H1 (cell line): ENCODE results near the gene KRT77. TPM values are rescaled to one million over a fixed set of nuclear protein-coding genes. Genes with fewer than 3 reads are reported as not detected.

Source experiments
- CTCF ChIA-PET: fragments of 300-600 bp; sonication (Branson Sonifier 250); formaldehyde crosslinking; loops from one replicate; lab custom pipeline; 2021; ENCODE audit not compliant: partially characterized antibody; lab: Charles Lee
- POLR2A ChIA-PET: fragments of 300-600 bp; sonication (Branson Sonifier 250); formaldehyde crosslinking; loops from one replicate; lab custom pipeline; 2021; ENCODE audit warnings: inconsistent platforms; ENCODE audit not compliant: partially characterized antibody; lab: Charles Lee
- DNase-seq, 2 experiments: peaks; one replicate each; pipeline versions ENCODE4 v3.0.0 to v3.0.0-alpha.2; 2010 to 2022; ENCODE audit warnings: low spot score in 2 of 2, low read depth in 1 of 2, mixed read lengths in 1 of 2
- FAIRE-seq: peaks from 2 replicates; lab custom pipeline; 2011; peaks lifted over from hg19 to GRCh38; lab: Jason Lieb, UNC
- H2AFZ ChIP-seq: 2 replicates; pipeline ENCODE4 v1.8.1; 2012; ENCODE audit warnings: low read length, inconsistent platforms
- H2AK5ac ChIP-seq: 2 replicates; pipeline ENCODE4 v1.6.1; 2013; ENCODE audit warnings: low read depth, low read length
- H2BK120ac ChIP-seq: replicated peaks from 2 replicates; pipeline ENCODE3; 2013; ENCODE audit warnings: low read depth, low read length, inconsistent platforms
- H2BK12ac ChIP-seq: 2 replicates; pipeline ENCODE4 v1.6.1; 2013; ENCODE audit warnings: low read depth, low read length
- H2BK15ac ChIP-seq: 2 replicates; pipeline ENCODE4 v1.6.1; 2013; ENCODE audit warnings: low read length
- H2BK20ac ChIP-seq: 2 replicates; pipeline ENCODE4 v1.6.1; 2013; ENCODE audit warnings: low read length
- H2BK5ac ChIP-seq: 2 replicates; pipeline ENCODE4 v1.6.1; 2013; ENCODE audit warnings: low read depth, low read length
- H3K14ac ChIP-seq: 2 replicates; pipeline ENCODE4 v1.6.1; 2013; ENCODE audit warnings: inconsistent platforms; ENCODE audit not compliant: insufficient read length
- H3K18ac ChIP-seq: 2 replicates; pipeline ENCODE4 v1.6.1; 2013; ENCODE audit warnings: low read length; ENCODE audit errors: extremely low read depth
- H3K23ac ChIP-seq: 2 replicates; pipeline ENCODE4 v1.6.1; 2013; ENCODE audit warnings: inconsistent platforms; ENCODE audit not compliant: insufficient read length
- H3K23me2 ChIP-seq: 2 replicates; pipeline ENCODE4 v1.6.1; 2013; ENCODE audit warnings: low read depth, low read length
- H3K27ac ChIP-seq: 2 replicates; pipeline ENCODE4 v1.6.1; 2011; ENCODE audit warnings: low read depth, low read length, inconsistent platforms
- H3K27me3 ChIP-seq, 4 experiments: replicated peaks in 1 of 4; 1 replicate in 1 of 4; 2 replicates in 3 of 4; pipeline versions ENCODE4 v1.6.1 to v1.8.1; 2011 to 2013; ENCODE audit warnings: low read length in 3 of 4, mild to moderate bottlenecking in 3 of 4, inconsistent platforms in 2 of 4, mixed read lengths in 2 of 4, moderate library complexity in 1 of 4; ENCODE audit not compliant: control insufficient read depth in 3 of 4, insufficient read depth in 3 of 4; ENCODE audit errors: extremely low read depth in 1 of 4
- H3K36me3 ChIP-seq, 4 experiments: 2 replicates each; pipeline versions ENCODE4 v1.6.1 to v1.8.1; 2011 to 2013; ENCODE audit warnings: mild to moderate bottlenecking in 4 of 4, low read length in 3 of 4, moderate library complexity in 2 of 4, control low read depth in 1 of 4, inconsistent platforms in 1 of 4; ENCODE audit not compliant: insufficient read depth in 4 of 4, control insufficient read depth in 2 of 4
- H3K4ac ChIP-seq: replicated peaks from 2 replicates; pipeline ENCODE3; 2013; ENCODE audit warnings: low read length, low read depth, mixed read lengths, inconsistent platforms; ENCODE audit not compliant: insufficient read length
- H3K4me1 ChIP-seq, 4 experiments: replicated peaks in 1 of 4; 1 replicate in 1 of 4; 2 replicates in 3 of 4; pipeline versions ENCODE4 v1.6.1 to v1.8.1; 2011 to 2013; ENCODE audit warnings: low read length in 3 of 4, inconsistent platforms in 2 of 4, mixed read lengths in 1 of 4; ENCODE audit not compliant: insufficient read depth in 4 of 4, control insufficient read depth in 3 of 4
- H3K4me2 ChIP-seq, 2 experiments: 2 replicates each; pipeline versions ENCODE4 v1.6.1 to v1.8.1; 2011 to 2013; ENCODE audit warnings: low read depth in 2 of 2, low read length in 2 of 2, control low read depth in 1 of 2, inconsistent platforms in 1 of 2, mild to moderate bottlenecking in 1 of 2; ENCODE audit not compliant: insufficient read depth in 1 of 2
- H3K4me3 ChIP-seq, 4 experiments: fragments of 200-600, 300-600 bp in 1 of 4; sonication (generic), shearing (Covaris generic), sonication (Bioruptor Twin) in 1 of 4; 2 replicates each; pipeline versions ENCODE4 v1.5.1 to v1.8.1; 2011 to 2016; ENCODE audit warnings: low read length in 4 of 4, low read depth in 3 of 4, control low read depth in 2 of 4, inconsistent platforms in 2 of 4, mild to moderate bottlenecking in 2 of 4, mixed read lengths in 1 of 4, moderate library complexity in 1 of 4; ENCODE audit not compliant: insufficient read depth in 2 of 4; ENCODE audit errors: extremely low read depth in 1 of 4
- H3K56ac ChIP-seq: replicated peaks from 2 replicates; pipeline ENCODE3; 2013; ENCODE audit warnings: low read depth, mild to moderate bottlenecking, mixed read lengths, low read length, inconsistent platforms; ENCODE audit not compliant: insufficient read length
- H3K79me1 ChIP-seq: 2 replicates; pipeline ENCODE4 v1.6.1; 2013; ENCODE audit warnings: low read depth, low read length, control low read depth
- H3K79me2 ChIP-seq, 2 experiments: 2 replicates each; pipeline versions ENCODE4 v1.6.1 to v1.8.1; 2012 to 2013; ENCODE audit warnings: low read length in 2 of 2, mild to moderate bottlenecking in 2 of 2, inconsistent platforms in 1 of 2; ENCODE audit not compliant: insufficient read depth in 2 of 2, control insufficient read depth in 1 of 2
- H3K9ac ChIP-seq, 4 experiments: replicated peaks in 1 of 4; 1 replicate in 1 of 4; 2 replicates in 3 of 4; pipeline versions ENCODE4 v1.6.1 to v1.8.1; 2011 to 2013; ENCODE audit warnings: low read depth in 3 of 4, low read length in 3 of 4, control low read depth in 2 of 4, mild to moderate bottlenecking in 2 of 4, moderate library complexity in 2 of 4, inconsistent platforms in 1 of 4; ENCODE audit errors: extremely low read depth in 1 of 4
- H3K9me3 ChIP-seq, 2 experiments: 2 replicates each; pipeline versions ENCODE4 v1.6.1 to v1.8.1; 2012 to 2013; ENCODE audit warnings: mild to moderate bottlenecking in 2 of 2, moderate library complexity in 2 of 2, control low read depth in 1 of 2, inconsistent platforms in 1 of 2, low read depth in 1 of 2, low read length in 1 of 2, mixed read lengths in 1 of 2; ENCODE audit not compliant: insufficient read depth in 2 of 2
- H4K20me1 ChIP-seq, 2 experiments: replicated peaks in 1 of 2; 2 replicates each; pipeline versions ENCODE3 to v1.8.1; 2011 to 2013; ENCODE audit warnings: inconsistent platforms in 2 of 2, low read length in 2 of 2, mild to moderate bottlenecking in 1 of 2; ENCODE audit not compliant: insufficient read depth in 2 of 2, control insufficient read depth in 1 of 2
- H4K5ac ChIP-seq: 2 replicates; pipeline ENCODE4 v1.6.1; 2013; ENCODE audit warnings: low read length, low read depth, mixed read lengths, inconsistent platforms; ENCODE audit not compliant: insufficient read length
- H4K8ac ChIP-seq: 2 replicates; pipeline ENCODE4 v1.8.0; 2013; ENCODE audit warnings: mild to moderate bottlenecking, moderate library complexity, low read length, inconsistent platforms; ENCODE audit not compliant: insufficient read depth; ENCODE audit errors: extremely low read depth
- H4K91ac ChIP-seq: replicated peaks from 2 replicates; pipeline ENCODE3; 2013; ENCODE audit warnings: low read length, mixed read lengths, inconsistent platforms; ENCODE audit not compliant: insufficient read length
- ATF3 ChIP-seq: IDR thresholded peaks from 2 replicates; pipeline ENCODE4 v1.6.1; 2011; ENCODE audit warnings: low read depth, mild to moderate bottlenecking, low read length; ENCODE audit not compliant: insufficient read depth
- CEBPB ChIP-seq: IDR thresholded peaks from 2 replicates; pipeline ENCODE4 v1.6.1; 2012; ENCODE audit warnings: low read depth, low read length
- FOSL1 ChIP-seq: IDR thresholded peaks from 2 replicates; pipeline ENCODE4 v1.6.1; 2011; ENCODE audit warnings: mild to moderate bottlenecking, low read depth, low read length, moderate library complexity; ENCODE audit not compliant: insufficient read depth
- JUN ChIP-seq: IDR thresholded peaks from 2 replicates; pipeline ENCODE4 v1.6.1; 2011; ENCODE audit warnings: low read depth, mild to moderate bottlenecking, improper control_type of control experiment, low read length
- SIRT6 ChIP-seq: IDR thresholded peaks from one replicate; pipeline ENCODE4 v1.7.1; 2012; ENCODE audit warnings: low read length, inconsistent platforms
- SP1 ChIP-seq: IDR thresholded peaks from 2 replicates; pipeline ENCODE4 v1.6.1; 2011; ENCODE audit warnings: low read depth, low read length
- SUZ12 ChIP-seq: fragments of 200-600 bp; sonication (generic); IDR thresholded peaks from 2 replicates; pipeline ENCODE4 v1.6.1; 2012; ENCODE audit warnings: mild to moderate bottlenecking, inconsistent platforms, low read length, moderate library complexity, mixed read lengths
- USF2 ChIP-seq: IDR thresholded peaks from 2 replicates; pipeline ENCODE4 v1.6.1; 2011; ENCODE audit warnings: low read length, improper control_type of control experiment
- YY1 ChIP-seq: IDR thresholded peaks from 2 replicates; pipeline ENCODE4 v1.6.1; 2011; ENCODE audit warnings: low read depth, mild to moderate bottlenecking, low read length
- WGBS, 2 experiments: shearing (Covaris generic) in 1 of 2; methylation state at CpG; one replicate each; pipeline versions ENCODE4 v1.1.6 to v1.1.7; 2013 to 2015; ENCODE audit warnings: low lambda C conversion rate in 2 of 2, mixed read lengths in 2 of 2, inconsistent platforms in 1 of 2, low coverage in 1 of 2, missing lambda C conversion rate in 1 of 2; ENCODE audit not compliant: insufficient replicate concordance in 2 of 2, insufficient coverage in 1 of 2, insufficient read length in 1 of 2; ENCODE audit errors: extremely low coverage in 1 of 2, missing lambda C conversion rate in 1 of 2; 5-methylcytosine and 5-hydroxymethylcytosine counted together
- polyA plus RNA-seq, 7 experiments: library from polyadenylated mRNA; depleted of rRNA in 3 of 7; stranded (reverse) in 5 of 7; unstranded in 2 of 7; fragments of >200 nt in 5 of 7; fragments of 200-250 nt in 2 of 7; gene quantifications; 1 replicate in 5 of 7; 2 replicates in 1 of 7; 4 replicates in 1 of 7; pipeline versions ENCODE4 v1.2.1 to v1.2.3, GENCODE V29; 2011 to 2013; ENCODE audit warnings: missing spikeins in 2 of 7, mixed read lengths in 2 of 7
- total RNA-seq: library from RNA; stranded (reverse); fragmentation: NEBNext Ultra II Directional; extraction: Animal tissue kit (Norgen Biotek cat#: 25700); gene quantifications from 2 replicates; pipeline ENCODE4 v1.2.1, GENCODE V29; 2021

The KRT77 gene
- total and polyA plus RNA-seq, 2 of the 8 experiments (the other 6 are each of a cell fraction or from before 2014, with no cell fraction given), result 0.02 TPM; not detected in 1

GRCh38 chr12:52672321-52672933 lies 30.9 kb downstream of the KRT77 start:
- no peak overlapping the region for H3K23ac ChIP-seq
- no peaks in the 10 kb centered on the region for H3K9me3 ChIP-seq
- no peak overlapping the region for H3K4ac ChIP-seq
- no peak overlapping the region for H2BK5ac ChIP-seq
- TF ChIP-seq SP1, result no peak
- no peak for TF ChIP-seq JUN
- TF ChIP-seq SUZ12, result no peak
- no peak for TF ChIP-seq ATF3
- no peak for TF ChIP-seq FOSL1
- no peak for TF ChIP-seq SIRT6
- no peak for TF ChIP-seq YY1
- no peak for TF ChIP-seq USF2
- no peak for TF ChIP-seq CEBPB
- no peaks in the 10 kb centered on the region for H3K36me3 ChIP-seq
- H4K5ac ChIP-seq, result no peak overlapping the region
- no peak overlapping the region for H3K27ac ChIP-seq
- H4K91ac ChIP-seq, result no peak overlapping the region
- no peaks in the 10 kb centered on the region for H3K79me1 ChIP-seq
- DNase-seq, result no peak
- no peaks in the 10 kb centered on the region for H3K4me1 ChIP-seq
- no peak overlapping the region for H2AK5ac ChIP-seq
- no peak overlapping the region for H3K4me2 ChIP-seq
- H3K14ac ChIP-seq, result no peak overlapping the region
- no peaks in the 10 kb centered on the region for H3K79me2 ChIP-seq
- H4K8ac ChIP-seq, result no peak overlapping the region
- no peaks in the 10 kb centered on the region; the same call in 1 of the 2 replicates for H3K23me2 ChIP-seq
- H2AFZ ChIP-seq, result no peak overlapping the region
- no peak overlapping the region for H2BK120ac ChIP-seq
- ChIA-PET POLR2A (no interaction called here), CTCF (interaction anchor here (0.6 to 4.3 kb wide), 19 partner anchors 6 to 646 kb away, joined by 3 to 16 read pairs (median 3); partner anchors contain the start of gene KRT6C)
- 85% methylated on average over 2 of the region's 2 CpGs; no CpG with 5 or more reads in 1 of the 2 experiments for WGBS, 2 experiments
- H3K18ac ChIP-seq, result no peak overlapping the region
- no peaks in the 10 kb centered on the region; a peak in 1 of 7 replicates for H3K27me3 ChIP-seq
- no peak overlapping the region for H3K56ac ChIP-seq
- H2BK15ac ChIP-seq, result no peak overlapping the region
- H2BK20ac ChIP-seq, result no peak overlapping the region
- no peak overlapping the region for H2BK12ac ChIP-seq
- H4K20me1 ChIP-seq, result no peaks in the 10 kb centered on the region
- H3K4me3 ChIP-seq, result no peak overlapping the region
- H3K9ac ChIP-seq, result no peak overlapping the region
- no peak for FAIRE-seq
